Measurements from ENCODE around the gene RHOV.

Gene RHOV

GRCh38 chr15:40843885-40844695 is 29.9 kb downstream of the RHOV start, which contains the start of gene SPINT1:
Gene SPINT1 (plus strand): TSS chr15:40844048. CDS start chr15:40844555, 507 bp downstream.
- no peak for FAIRE-seq

- no peak for FAIRE-seq
Measured at GRCh38 chr15:40843261-40843884, 30.7 kb downstream of the RHOV start.

GRCh38 chr15:40841741-40842140 is 32.3 kb downstream of the RHOV start:
- FAIRE-seq, result no peak

- FAIRE-seq, result no peak
Measured at GRCh38 chr15:40838756-40839155, 35.3 kb downstream of the RHOV start.

GRCh38 chr15:40836020-40836419 is 38.0 kb downstream of the RHOV start:
- no peak for FAIRE-seq

DNA sequence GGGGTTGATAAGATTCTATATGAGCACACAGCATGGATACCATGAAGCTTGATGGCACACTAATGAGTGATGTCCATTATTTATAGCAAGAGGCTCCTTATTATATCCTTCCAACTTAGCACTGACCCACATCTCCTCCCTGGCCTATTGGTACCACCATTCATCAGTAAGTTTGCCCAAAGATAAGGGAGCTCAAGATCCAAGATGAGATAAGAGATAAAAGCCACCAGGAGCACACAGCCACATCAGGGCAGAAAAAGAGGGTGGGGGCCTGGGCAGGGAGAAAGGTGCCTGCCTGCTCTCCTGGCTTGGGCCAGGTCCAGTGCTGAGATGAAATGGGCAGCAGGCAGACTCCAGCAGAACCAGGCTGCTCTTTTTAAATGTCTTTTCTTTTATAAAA is 41.1 kb downstream of the RHOV start:
- FAIRE-seq, result no peak

DNA sequence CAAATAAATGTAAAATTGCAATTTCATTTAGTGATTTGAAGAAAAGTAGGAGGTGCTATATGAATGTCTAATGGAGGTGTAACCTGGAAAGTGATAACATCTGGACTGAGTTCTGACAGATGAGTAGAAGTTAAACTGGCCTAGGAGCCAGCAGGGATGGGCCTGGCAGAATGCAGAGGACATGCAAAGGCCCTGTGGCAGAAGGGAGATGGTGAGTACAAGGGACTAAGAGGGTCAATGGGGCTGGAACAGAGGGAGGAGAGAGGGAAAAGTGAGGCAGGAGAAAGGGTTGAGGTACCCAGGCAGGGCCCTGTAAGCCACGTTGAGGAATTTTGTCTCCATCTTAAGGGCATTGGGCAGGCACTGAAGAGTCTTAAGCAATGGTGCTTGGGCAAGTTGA is 42.2 kb downstream of the RHOV start:
- FAIRE-seq, result no peak

GRCh38 chr15:40830884-40831283 is 43.1 kb downstream of the RHOV start:
- FAIRE-seq, result no peak

DNA sequence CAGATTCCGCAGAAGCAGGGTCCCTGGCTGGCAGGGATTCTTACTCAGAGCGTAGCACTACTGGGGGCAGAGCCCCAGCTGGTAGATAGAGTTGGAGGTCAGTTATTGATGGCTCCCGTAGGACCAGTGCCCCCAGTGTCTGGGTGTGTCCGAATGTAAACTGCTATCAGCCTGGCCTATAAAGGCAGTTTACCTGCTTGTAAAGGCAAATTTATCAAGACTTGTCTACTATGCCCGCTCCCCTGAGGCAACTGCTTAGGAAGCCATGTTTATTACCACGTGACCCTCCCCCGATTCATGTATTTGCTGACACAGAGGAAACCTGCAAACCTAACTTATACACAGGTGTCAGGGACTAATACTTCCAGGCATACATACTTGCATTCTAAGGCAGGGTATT is 44.9 kb downstream of the RHOV start:
- FAIRE-seq, result no peak

- no peak for FAIRE-seq
Measured at GRCh38 chr15:40828447-40829036, 45.5 kb downstream of the RHOV start, which contains the start of gene PPP1R14D. Gene PPP1R14D (minus strand): TSS chr15:40828708. CDS start chr15:40828641, 67 bp downstream.

GRCh38 chr15:40826423-40827075 is 47.5 kb downstream of the RHOV start:
- FAIRE-seq, result no peak

DNA sequence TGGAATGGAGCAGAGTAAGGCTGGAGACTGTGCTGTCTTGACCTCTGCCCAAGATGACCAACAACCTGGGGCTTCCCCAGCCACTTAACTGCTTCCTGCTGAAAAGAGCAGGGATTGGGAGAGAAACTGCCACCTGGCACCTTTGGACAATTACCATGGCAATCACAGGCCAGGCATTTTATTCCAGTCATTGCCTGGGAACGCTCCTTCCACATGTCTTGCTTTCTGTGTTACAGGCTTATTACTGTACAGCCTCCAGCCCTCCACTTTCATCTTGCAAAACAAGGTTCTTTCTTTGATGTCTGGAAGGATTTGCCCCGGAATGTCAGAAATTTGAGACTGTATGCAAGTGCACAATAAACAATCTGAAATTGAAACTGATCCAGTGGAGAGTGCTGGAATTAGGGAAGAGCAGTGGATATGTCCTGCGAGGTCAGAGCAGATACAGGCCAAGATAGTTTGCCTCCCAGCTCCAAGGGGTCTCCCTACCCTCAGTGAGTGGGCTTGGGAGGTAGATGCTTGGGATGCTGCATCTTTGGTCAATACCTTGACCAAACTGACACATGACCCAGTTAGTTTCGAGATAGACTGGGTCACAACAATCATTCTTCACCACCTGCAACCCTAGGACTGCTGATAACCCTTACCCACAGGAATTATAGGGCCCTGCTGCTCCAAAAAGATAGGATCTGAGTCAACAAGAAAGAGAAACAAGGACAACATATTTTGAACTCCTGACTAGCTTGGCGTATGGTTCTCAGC is 48.2 kb downstream of the RHOV start:
- FAIRE-seq, result no peak

DNA sequence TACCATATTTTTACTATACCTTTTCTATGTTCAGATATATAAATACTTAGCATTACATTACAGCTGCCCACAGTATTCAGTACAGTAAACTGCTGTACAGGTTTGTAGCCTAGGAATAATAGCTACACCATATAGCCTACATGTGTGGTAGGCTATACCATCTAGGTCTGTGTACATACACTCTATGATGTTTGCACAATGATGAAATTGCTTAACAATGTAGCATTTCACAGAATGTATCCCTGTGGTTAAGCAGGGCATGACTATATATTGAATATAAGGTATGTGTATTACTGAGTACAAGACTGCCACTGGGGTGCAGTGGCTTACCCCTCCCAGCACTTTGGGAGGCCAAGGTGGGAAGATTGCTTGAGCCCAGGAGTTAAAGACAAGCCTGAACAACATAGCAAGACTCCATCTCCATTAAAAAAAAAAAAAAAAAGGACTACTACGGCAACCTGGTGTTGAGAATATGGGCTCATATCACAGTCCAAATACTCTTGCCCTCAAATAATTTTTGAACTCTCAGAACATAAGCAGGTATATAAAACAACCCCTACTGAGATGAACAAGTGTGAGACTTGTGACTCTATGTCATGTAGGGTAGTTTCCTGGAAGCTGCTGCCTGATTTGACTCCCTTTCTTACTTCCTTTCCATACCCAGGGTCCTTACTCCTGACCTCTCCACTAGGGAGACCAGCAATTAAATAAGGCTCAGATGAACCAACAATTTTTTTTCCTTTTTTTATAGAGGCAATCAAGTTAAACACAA is 50.3 kb downstream of the RHOV start:
- no peak for FAIRE-seq
